Thyroid gland (tissue), 4 donors: ENCODE data around the gene PGRMC2.

Experiments
- CTCF ChIP-seq, 6 experiments: fragments of 200-600 bp in 3 of 6; fragments of 450-650 bp in 3 of 6; sonication (generic) in 3 of 6; IDR thresholded peaks; one replicate each; pipeline ENCODE4 v1.5.1; 2016 to 2019; ENCODE audit warnings: antibody characterized with exemption in 6 of 6, mild to moderate bottlenecking in 2 of 6, inconsistent platforms in 1 of 6, moderate library complexity in 1 of 6
- POLR2A ChIP-seq, 2 donors: fragments of 450-650 bp; IDR thresholded peaks; one replicate each; pipeline ENCODE4 v1.6.1; 2017; ENCODE audit warnings: antibody characterized with exemption in 2 of 2, mild to moderate bottlenecking in 2 of 2, moderate library complexity in 1 of 2

- TF ChIP-seq CTCF (IDR thresholded peaks at IDR 0.05) (no peak), POLR2A (IDR thresholded peaks at IDR 0.05) (no peak)
Observed at GRCh38 chr4:128283071-128283470, 4.5 kb downstream of the PGRMC2 start.
